K562 (cell line): ENCODE measurements around the gene GPALPP1. TPM values are rescaled to one million over a fixed set of nuclear protein-coding genes. Genes with fewer than 3 reads are reported as not detected.

Experiments
- EHMT2 ChIP-seq: fragments of 450-650 bp; IDR thresholded peaks from 2 replicates; pipeline ENCODE4 v1.6.1; 2018; ENCODE audit warnings: antibody characterized with exemption
- MTA3 ChIP-seq: fragments of 450-650 bp; formaldehyde crosslinking; IDR thresholded peaks from 2 replicates; pipeline ENCODE4 v1.6.1; 2017; ENCODE audit warnings: mild to moderate bottlenecking, borderline replicate concordance
- TAF1 ChIP-seq: IDR thresholded peaks from 2 replicates; pipeline ENCODE4 v1.6.1; 2011; ENCODE audit warnings: mild to moderate bottlenecking, low read length, moderate library complexity; ENCODE audit not compliant: insufficient read depth, control insufficient read depth, severe bottlenecking; ENCODE audit errors: extremely low read depth
- ZNF316 ChIP-seq: fragments of 450-650 bp; IDR thresholded peaks from 2 replicates; pipeline ENCODE4 v1.6.1; 2016
- ZNF398 ChIP-seq: fragments of 250-450 bp; sonication (Bioruptor Pico); IDR thresholded peaks from 2 replicates; pipeline ENCODE4 v1.8.0; 2021; ENCODE audit warnings: moderate library complexity, mild to moderate bottlenecking, inconsistent platforms
- polyA plus RNA-seq, 8 experiments: library from polyadenylated mRNA; depleted of rRNA in 4 of 8; stranded (reverse) in 5 of 8; unstranded in 3 of 8; fragments of >200 nt; fragmentation: Nextera tagmentation in 2 of 8; fragmentation: Illumina TruSeq in 1 of 8; extraction: Ambion mirVana in 2 of 8; extraction: Trizol in 1 of 8; gene quantifications; 2 replicates each; pipeline versions ENCODE4 v1.2.1 to v1.2.3, GENCODE V29; 2011 to 2014; ENCODE audit warnings: inconsistent platforms in 1 of 8, missing spikeins in 1 of 8
- total RNA-seq, 7 experiments: library from RNA; depleted of rRNA in 6 of 7; stranded (reverse); fragments of >200 nt in 6 of 7; fragmentation: Illumina TruSeq in 2 of 7; extraction: Trizol in 2 of 7; gene quantifications; 2 replicates each; pipeline versions ENCODE4 v1.2.1 to v1.2.3, GENCODE V29; 2011 to 2021; ENCODE audit warnings: low replicate concordance in 1 of 7
- TF ChIP-seq, protein P1 (sequence below), 2 experiments: fragments of 450-650 bp in 1 of 2; sonication (generic) in 1 of 2; formaldehyde crosslinking; conservative IDR thresholded peaks; 2 replicates each; pipeline versions ENCODE4 v1.4.0 to v1.8.1; 2020 to 2022; ENCODE audit warnings: mild to moderate bottlenecking in 1 of 2, missing genetic modification reagents in 1 of 2
- TF ChIP-seq, protein P2 (sequence below), 2 experiments: fragments of 450-650 bp; formaldehyde crosslinking in 1 of 2; IDR thresholded peaks; 2 replicates each; pipeline versions ENCODE4 v1.4.0 to v1.6.1; 2014 to 2020; ENCODE audit warnings: mild to moderate bottlenecking in 2 of 2, borderline replicate concordance in 1 of 2, low read depth in 1 of 2
- TF ChIP-seq, protein P3 (sequence below): fragments of 450-650 bp; IDR thresholded peaks from 2 replicates; pipeline ENCODE4 v1.7.0; 2016; ENCODE audit warnings: borderline replicate concordance

GPALPP1 gene
- total and polyA plus RNA-seq, 9 of the 15 experiments (the other 6 are each of a cell fraction or from before 2014, with no cell fraction given), result 8.1 to 22.3 (median 18.5) TPM

DNA sequence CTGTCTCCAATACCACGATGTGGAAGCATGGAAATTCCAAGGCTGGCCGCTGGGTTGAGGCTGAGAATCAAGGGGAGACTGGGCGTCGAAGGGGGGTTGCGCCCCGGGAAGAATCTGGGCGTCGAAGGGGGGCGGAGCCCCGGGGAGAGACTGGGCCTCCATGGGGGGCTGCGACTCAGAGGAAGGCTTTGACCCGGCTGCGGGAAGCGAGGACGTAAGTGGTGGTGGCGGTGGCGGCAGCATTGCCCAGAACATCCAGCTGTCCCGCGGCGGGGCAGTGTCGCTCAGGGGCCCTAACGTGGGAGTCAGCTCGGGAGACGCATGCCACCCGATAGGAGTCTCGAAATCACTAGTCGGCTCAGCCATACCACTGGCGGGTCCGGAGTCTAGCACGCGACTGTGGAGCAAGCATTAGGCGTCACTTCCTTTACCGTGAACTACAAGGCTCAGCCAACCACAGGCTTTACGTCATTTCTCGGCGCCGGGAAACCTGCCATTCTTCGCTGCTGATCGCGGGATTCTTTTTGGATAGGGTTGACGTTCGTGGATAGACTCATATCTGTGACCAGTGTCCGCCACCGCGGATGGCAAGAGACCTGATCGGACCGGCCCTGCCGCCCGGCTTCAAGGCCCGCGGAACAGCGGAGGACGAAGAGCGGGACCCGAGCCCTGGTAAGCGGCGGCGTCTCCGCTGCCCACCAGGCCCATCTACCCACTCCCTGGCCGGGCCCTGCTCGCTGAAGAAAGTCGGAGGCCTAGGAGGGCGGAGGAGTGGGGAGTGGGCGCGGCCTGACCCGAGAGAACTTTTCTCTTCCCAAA is at the start of gene GPALPP1, which contains the start of gene NUFIP1 (continued):
- TF ChIP-seq TAF1, result peak; percentile 52
- TF ChIP-seq, protein P1, sequence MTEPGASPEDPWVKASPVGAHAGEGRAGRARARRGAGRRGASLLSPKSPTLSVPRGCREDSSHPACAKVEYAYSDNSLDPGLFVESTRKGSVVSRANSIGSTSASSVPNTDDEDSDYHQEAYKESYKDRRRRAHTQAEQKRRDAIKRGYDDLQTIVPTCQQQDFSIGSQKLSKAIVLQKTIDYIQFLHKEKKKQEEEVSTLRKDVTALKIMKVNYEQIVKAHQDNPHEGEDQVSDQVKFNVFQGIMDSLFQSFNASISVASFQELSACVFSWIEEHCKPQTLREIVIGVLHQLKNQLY (CRISPR knock-in tag; conservative IDR thresholded peaks at IDR 0.05), result no peak
- no peak for TF ChIP-seq ZNF316
- no peak for TF ChIP-seq ZNF398 (CRISPR knock-in tag)
- TF ChIP-seq, protein P2, sequence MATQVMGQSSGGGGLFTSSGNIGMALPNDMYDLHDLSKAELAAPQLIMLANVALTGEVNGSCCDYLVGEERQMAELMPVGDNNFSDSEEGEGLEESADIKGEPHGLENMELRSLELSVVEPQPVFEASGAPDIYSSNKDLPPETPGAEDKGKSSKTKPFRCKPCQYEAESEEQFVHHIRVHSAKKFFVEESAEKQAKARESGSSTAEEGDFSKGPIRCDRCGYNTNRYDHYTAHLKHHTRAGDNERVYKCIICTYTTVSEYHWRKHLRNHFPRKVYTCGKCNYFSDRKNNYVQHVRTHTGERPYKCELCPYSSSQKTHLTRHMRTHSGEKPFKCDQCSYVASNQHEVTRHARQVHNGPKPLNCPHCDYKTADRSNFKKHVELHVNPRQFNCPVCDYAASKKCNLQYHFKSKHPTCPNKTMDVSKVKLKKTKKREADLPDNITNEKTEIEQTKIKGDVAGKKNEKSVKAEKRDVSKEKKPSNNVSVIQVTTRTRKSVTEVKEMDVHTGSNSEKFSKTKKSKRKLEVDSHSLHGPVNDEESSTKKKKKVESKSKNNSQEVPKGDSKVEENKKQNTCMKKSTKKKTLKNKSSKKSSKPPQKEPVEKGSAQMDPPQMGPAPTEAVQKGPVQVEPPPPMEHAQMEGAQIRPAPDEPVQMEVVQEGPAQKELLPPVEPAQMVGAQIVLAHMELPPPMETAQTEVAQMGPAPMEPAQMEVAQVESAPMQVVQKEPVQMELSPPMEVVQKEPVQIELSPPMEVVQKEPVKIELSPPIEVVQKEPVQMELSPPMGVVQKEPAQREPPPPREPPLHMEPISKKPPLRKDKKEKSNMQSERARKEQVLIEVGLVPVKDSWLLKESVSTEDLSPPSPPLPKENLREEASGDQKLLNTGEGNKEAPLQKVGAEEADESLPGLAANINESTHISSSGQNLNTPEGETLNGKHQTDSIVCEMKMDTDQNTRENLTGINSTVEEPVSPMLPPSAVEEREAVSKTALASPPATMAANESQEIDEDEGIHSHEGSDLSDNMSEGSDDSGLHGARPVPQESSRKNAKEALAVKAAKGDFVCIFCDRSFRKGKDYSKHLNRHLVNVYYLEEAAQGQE (IDR thresholded peaks at IDR 0.05; ENCODE audit: borderline replicate concordance), result no peak
- TF ChIP-seq, protein P2 (CRISPR knock-in tag; IDR thresholded peaks at IDR 0.05; ENCODE audit: low read depth), result no peak
- TF ChIP-seq MTA3, result no peak
- TF ChIP-seq EHMT2, result no peak
- TF ChIP-seq, protein P3, sequence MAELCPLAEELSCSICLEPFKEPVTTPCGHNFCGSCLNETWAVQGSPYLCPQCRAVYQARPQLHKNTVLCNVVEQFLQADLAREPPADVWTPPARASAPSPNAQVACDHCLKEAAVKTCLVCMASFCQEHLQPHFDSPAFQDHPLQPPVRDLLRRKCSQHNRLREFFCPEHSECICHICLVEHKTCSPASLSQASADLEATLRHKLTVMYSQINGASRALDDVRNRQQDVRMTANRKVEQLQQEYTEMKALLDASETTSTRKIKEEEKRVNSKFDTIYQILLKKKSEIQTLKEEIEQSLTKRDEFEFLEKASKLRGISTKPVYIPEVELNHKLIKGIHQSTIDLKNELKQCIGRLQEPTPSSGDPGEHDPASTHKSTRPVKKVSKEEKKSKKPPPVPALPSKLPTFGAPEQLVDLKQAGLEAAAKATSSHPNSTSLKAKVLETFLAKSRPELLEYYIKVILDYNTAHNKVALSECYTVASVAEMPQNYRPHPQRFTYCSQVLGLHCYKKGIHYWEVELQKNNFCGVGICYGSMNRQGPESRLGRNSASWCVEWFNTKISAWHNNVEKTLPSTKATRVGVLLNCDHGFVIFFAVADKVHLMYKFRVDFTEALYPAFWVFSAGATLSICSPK, result no peak
